Gastroesophageal sphincter (tissue), 3 donors: ENCODE data around the gene RAET1E.

Source experiments
- POLR2A ChIP-seq, 2 donors: fragments of 450-650 bp; IDR thresholded peaks; one replicate each; pipeline ENCODE4 v1.6.1; 2017; ENCODE audit warnings: antibody characterized with exemption in 2 of 2, mild to moderate bottlenecking in 2 of 2, moderate library complexity in 1 of 2
- POLR2AphosphoS5 ChIP-seq: sonication (generic); formaldehyde crosslinking; IDR thresholded peaks from one replicate; pipeline ENCODE4 v1.6.1; 2017; ENCODE audit warnings: antibody characterized with exemption
- TF ChIP-seq, protein P1 (sequence below), 4 experiments: fragments of 200-600 bp in 2 of 4; fragments of 450-650 bp in 2 of 4; sonication (generic) in 1 of 4; IDR thresholded peaks; one replicate each; pipeline ENCODE4 v1.5.1; 2017 to 2019; ENCODE audit warnings: antibody characterized with exemption in 4 of 4, mild to moderate bottlenecking in 2 of 4, moderate library complexity in 2 of 4

DNA sequence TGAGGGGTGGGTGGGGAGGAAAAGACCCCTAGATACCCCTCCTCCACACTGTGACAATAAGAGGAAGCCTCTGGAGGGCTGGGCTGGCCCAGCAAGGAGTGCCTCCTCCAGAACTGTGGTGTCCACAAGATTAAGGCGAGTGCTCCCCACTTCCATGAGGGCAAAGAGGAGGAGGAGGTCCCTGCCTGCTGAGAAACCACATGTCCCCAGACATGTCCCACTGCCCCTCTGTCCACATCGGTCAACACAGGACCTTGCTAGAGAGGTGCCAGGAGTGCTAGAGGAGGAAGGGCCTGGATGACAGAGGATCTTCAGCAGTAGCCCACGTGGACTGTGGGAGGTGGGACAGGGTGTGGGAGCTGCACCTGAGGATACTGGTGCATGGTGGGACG is 21.9 kb upstream of the RAET1E start:
- TF ChIP-seq, protein P1, sequence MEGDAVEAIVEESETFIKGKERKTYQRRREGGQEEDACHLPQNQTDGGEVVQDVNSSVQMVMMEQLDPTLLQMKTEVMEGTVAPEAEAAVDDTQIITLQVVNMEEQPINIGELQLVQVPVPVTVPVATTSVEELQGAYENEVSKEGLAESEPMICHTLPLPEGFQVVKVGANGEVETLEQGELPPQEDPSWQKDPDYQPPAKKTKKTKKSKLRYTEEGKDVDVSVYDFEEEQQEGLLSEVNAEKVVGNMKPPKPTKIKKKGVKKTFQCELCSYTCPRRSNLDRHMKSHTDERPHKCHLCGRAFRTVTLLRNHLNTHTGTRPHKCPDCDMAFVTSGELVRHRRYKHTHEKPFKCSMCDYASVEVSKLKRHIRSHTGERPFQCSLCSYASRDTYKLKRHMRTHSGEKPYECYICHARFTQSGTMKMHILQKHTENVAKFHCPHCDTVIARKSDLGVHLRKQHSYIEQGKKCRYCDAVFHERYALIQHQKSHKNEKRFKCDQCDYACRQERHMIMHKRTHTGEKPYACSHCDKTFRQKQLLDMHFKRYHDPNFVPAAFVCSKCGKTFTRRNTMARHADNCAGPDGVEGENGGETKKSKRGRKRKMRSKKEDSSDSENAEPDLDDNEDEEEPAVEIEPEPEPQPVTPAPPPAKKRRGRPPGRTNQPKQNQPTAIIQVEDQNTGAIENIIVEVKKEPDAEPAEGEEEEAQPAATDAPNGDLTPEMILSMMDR (IDR thresholded peaks at IDR 0.05), result no peak
- TF ChIP-seq POLR2AphosphoS5 (no peak), POLR2A (IDR thresholded peaks at IDR 0.05) (no peak)
